Measurements from ENCODE around the gene KRTAP6-1.

- TF ChIP-seq EZH2phosphoT487 (IDR thresholded peaks at IDR 0.05; ENCODE audit: insufficient read depth, low read depth) (no peak), EZH2 (IDR thresholded peaks at IDR 0.05; ENCODE audit: insufficient read depth, poor library complexity, severe bottlenecking) (no peak)
Observed at GRCh38 chr21:30620522-30620921, 6.8 kb upstream of the KRTAP6-1 start, which contains the start of gene KRTAP20-4.
